MCF 10A (cell line): ENCODE data around the gene OAT. TPM values are rescaled to one million over a fixed set of nuclear protein-coding genes. Genes with fewer than 3 reads are reported as not detected.

Experiments used
- BruUV-seq: library from RNA; stranded (reverse); fragments of 400-500 nt; replicated peaks from 2 replicates; lab custom pipeline; 2021; lab: Mats Ljungman, UMichigan
- CTCF ChIA-PET: fragments of 300-600 bp; sonication (Branson Sonifier 250); formaldehyde crosslinking; extraction: SDS; loops from one replicate; lab custom pipeline; 2021; ENCODE audit warnings: antibody characterized with exemption, inconsistent platforms; lab: Yijun Ruan, JAX
- POLR2A ChIA-PET: fragments of 300-600, 350-650 bp; sonication (Branson Sonifier 250); formaldehyde crosslinking; extraction: SDS; loops from one replicate; lab custom pipeline; 2020; ENCODE audit warnings: antibody characterized with exemption, inconsistent platforms; lab: Yijun Ruan, JAX
- DNase-seq: peaks from one replicate; pipeline ENCODE4 v3.0.0-alpha.2; 2018; ENCODE audit not compliant: unreplicated experiment
- H3K27ac Mint-ChIP-seq: one replicate; pipeline ENCODE4 v1.8.0; 2022; ENCODE audit warnings: mild to moderate bottlenecking, low read depth, mixed read lengths; ENCODE audit not compliant: unreplicated experiment
- H3K27me3 Mint-ChIP-seq: one replicate; pipeline ENCODE4 v1.8.0; 2022; ENCODE audit warnings: mixed read lengths; ENCODE audit not compliant: insufficient read depth, unreplicated experiment
- H3K36me3 Mint-ChIP-seq: one replicate; pipeline ENCODE4 v1.8.0; 2022; ENCODE audit warnings: mild to moderate bottlenecking, moderate library complexity, mixed read lengths; ENCODE audit not compliant: insufficient read depth, unreplicated experiment
- H3K4me1 Mint-ChIP-seq: one replicate; pipeline ENCODE4 v1.8.0; 2022; ENCODE audit warnings: mixed read lengths; ENCODE audit not compliant: insufficient read depth, unreplicated experiment
- H3K4me3 Mint-ChIP-seq: one replicate; pipeline ENCODE4 v1.8.0; 2022; ENCODE audit warnings: mild to moderate bottlenecking, moderate library complexity, mixed read lengths; ENCODE audit not compliant: unreplicated experiment
- H3K9me3 Mint-ChIP-seq: one replicate; pipeline ENCODE4 v1.8.0; 2022; ENCODE audit warnings: mixed read lengths; ENCODE audit not compliant: unreplicated experiment
- CTCF ChIP-seq: fragments of 200-600 bp; IDR thresholded peaks from one replicate; pipeline ENCODE4 v1.8.0; 2022; ENCODE audit warnings: antibody characterized with exemption, mild to moderate bottlenecking; ENCODE audit not compliant: unreplicated experiment
- intact Hi-C: fragments of 100-400 bp; cut with micrococcal nuclease; formaldehyde crosslinking; loops from 2 replicates; pipeline ENCODE4 v1.14.1; 2022
- total RNA-seq: library from RNA; stranded (reverse); gene quantifications from 2 replicates; pipeline ENCODE4 v1.2.3, GENCODE V29; 2022

Gene OAT
- total RNA-seq, 1 experiment from 2014 or later: 68.1 TPM

DNA sequence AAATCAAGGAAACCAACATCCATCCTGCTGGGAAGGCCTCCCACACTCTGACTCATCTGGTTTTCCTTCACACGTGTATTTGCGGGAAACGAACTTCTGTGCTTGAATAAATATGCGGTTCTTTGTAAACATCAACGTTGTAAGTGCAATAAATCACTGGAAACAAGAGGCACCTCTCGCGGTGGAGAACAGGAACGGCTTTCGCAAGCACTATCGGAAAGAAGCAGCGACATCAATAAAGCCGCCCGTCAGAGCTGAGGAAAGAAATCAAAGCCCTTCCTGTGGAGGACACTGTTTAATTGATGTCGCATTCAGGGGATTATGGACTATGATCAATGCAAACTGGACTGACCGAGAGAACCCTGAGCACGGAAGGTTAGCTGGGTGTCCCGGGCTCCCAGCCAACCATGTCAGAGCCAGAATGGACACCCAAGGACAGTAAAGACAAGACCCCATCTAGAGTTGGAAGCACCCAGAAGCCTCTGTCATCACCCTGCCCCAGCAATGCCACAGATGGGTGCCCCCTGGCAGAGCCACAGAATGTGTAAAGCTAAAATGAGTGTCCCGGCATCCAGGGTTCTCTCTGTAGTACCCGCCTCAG, 37.6 kb downstream of the OAT start:
- no peak overlapping the region for H3K4me3 Mint-ChIP-seq
- no peak overlapping the region for H3K27ac Mint-ChIP-seq
- no peaks in the 10 kb centered on the region for H3K36me3 Mint-ChIP-seq
- peaks cover 8% of the 10 kb centered on the region for H3K4me1 Mint-ChIP-seq
- no peaks in the 10 kb centered on the region for H3K27me3 Mint-ChIP-seq
- BruUV-seq: no TSS peak
- no peaks in the 10 kb centered on the region for H3K9me3 Mint-ChIP-seq
- CTCF ChIA-PET: interaction anchor here (1.2 to 2.1 kb wide), 5 partner anchors 8 to 1373 kb away, joined by 3 to 14 read pairs (median 8); no protein-coding TSS in a partner anchor
- no peak for TF ChIP-seq CTCF
- peak; percentile 85 for DNase-seq
- POLR2A ChIA-PET: interaction anchor here (0.7 to 1.3 kb wide), 3 partner anchors 229 to 386 kb away, joined by 3 to 4 read pairs (median 3); partner anchors contain the start of gene CHST15
- intact Hi-C loops: no loop called here

DNA sequence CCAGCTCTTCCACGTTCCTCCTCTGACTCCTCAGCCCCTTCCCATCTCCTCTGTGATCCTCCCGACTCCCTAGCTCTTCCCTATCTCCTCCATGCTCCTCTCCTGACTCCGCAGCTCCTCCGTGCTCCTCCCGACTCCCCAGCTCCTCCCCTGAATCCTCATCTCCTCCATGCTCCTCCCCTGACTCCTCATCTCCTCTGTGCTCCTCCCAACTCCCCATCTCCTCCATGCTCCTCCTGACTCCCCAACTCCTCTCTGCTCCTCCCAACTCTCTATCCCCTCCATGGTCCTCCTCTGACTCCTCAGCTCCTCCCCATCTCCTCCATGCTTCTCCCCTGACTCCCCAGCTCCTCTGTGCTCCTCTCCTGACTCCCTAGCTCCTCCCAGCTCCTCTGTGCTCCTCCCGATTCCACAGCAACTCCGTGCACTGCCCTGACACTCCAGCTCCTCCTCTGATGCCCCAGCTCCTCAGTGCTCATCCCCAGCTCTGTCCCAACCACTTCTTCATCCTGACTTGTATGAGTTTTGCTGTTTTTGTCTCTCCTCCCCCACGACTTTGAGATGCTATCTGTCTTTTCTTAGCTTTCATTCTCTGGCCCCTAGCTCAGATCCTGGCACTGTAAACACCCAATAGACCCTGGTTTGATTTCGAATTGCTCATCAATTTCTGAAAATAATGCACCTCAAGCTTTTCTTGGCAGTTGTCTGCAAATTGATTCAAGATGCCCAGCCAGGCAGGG, 38.3 kb downstream of the OAT start:
- H3K9me3 Mint-ChIP-seq: no peaks in the 10 kb centered on the region
- no peak overlapping the region for H3K4me3 Mint-ChIP-seq
- intact Hi-C loops: no loop called here
- H3K4me1 Mint-ChIP-seq: peaks cover 8% of the 10 kb centered on the region
- TF ChIP-seq CTCF: no peak
- CTCF ChIA-PET: interaction anchor here (0.7 to 2.1 kb wide), 7 partner anchors 9 to 1373 kb away, joined by 3 to 14 read pairs (median 4); no protein-coding TSS in a partner anchor
- no peak overlapping the region for H3K27ac Mint-ChIP-seq
- H3K27me3 Mint-ChIP-seq: no peaks in the 10 kb centered on the region
- POLR2A ChIA-PET: interaction anchor here (0.7 to 1.3 kb wide), 3 partner anchors 228 to 385 kb away, joined by 3 to 4 read pairs (median 3); partner anchors contain the start of gene CHST15
- BruUV-seq: no TSS peak
- DNase-seq: peak; percentile 17
- H3K36me3 Mint-ChIP-seq: no peaks in the 10 kb centered on the region

GRCh38 chr10:124379609-124380193, 39.0 kb downstream of the OAT start:
- TF ChIP-seq CTCF: no peak
- Mint-ChIP-seq H3K4me1 (peaks cover 8% of the 10 kb centered on the region), H3K36me3 (no peaks in the 10 kb centered on the region), H3K9me3 (no peaks in the 10 kb centered on the region), H3K27me3 (no peaks in the 10 kb centered on the region), H3K4me3 (no peak overlapping the region), H3K27ac (no peak overlapping the region)
- CTCF ChIA-PET: interaction anchor here (0.6 to 2.1 kb wide), 7 partner anchors 10 to 512 kb away, joined by 3 to 14 read pairs (median 8); no protein-coding TSS in a partner anchor
- no TSS peak for BruUV-seq
- DNase-seq: no peak
- intact Hi-C loops: loop anchor here (2.0 to 5.0 kb wide), 3 partner anchors 227 to 385 kb away; partner anchors contain the start of gene CHST15
- POLR2A ChIA-PET: interaction anchor here (1.1 to 1.8 kb wide), 6 partner anchors 10 to 287 kb away, joined by 3 to 8 read pairs (median 4); partner anchors contain the start of gene CHST15
